Tibial nerve (tissue), 4 donors: ENCODE data around the gene ARAP1. TPM values are rescaled to one million over a fixed set of nuclear protein-coding genes. Genes with fewer than 3 reads are reported as not detected.

ENCODE experiments used
- DNase-seq, 2 donors: peaks; one replicate each; pipeline ENCODE4 v3.0.0-alpha.2; 2019; ENCODE audit warnings: low spot score in 2 of 2
- H3K27ac ChIP-seq, 4 donors: fragments of 200-600 bp; sonication (generic) in 3 of 4; one replicate each; pipeline ENCODE4 v1.5.1; 2017 to 2019; ENCODE audit warnings: mild to moderate bottlenecking in 1 of 4
- H3K27me3 ChIP-seq, 2 donors: fragments of 200-600 bp; sonication (generic) in 1 of 2; one replicate each; pipeline versions ENCODE4 v1.5.1 to v1.6.0; 2017 to 2019
- H3K36me3 ChIP-seq, 3 donors: fragments of 200-600 bp; sonication (generic); one replicate each; pipeline ENCODE4 v1.5.1; 2018 to 2019
- H3K4me1 ChIP-seq, 4 donors: fragments of 200-600 bp; sonication (generic) in 3 of 4; one replicate each; pipeline ENCODE4 v1.5.1; 2017 to 2019
- H3K4me3 ChIP-seq, 4 donors: fragments of 200-600 bp; sonication (generic) in 3 of 4; one replicate each; pipeline ENCODE4 v1.5.1; 2017 to 2019; ENCODE audit warnings: mild to moderate bottlenecking in 1 of 4, moderate library complexity in 1 of 4
- H3K9me3 ChIP-seq, 4 donors: fragments of 200-600 bp; sonication (generic) in 3 of 4; one replicate each; pipeline ENCODE4 v1.5.1; 2017 to 2019
- CTCF ChIP-seq, 5 experiments: fragments of 200-600 bp in 3 of 5; fragments of 450-650 bp in 2 of 5; sonication (generic) in 3 of 5; IDR thresholded peaks; one replicate each; pipeline ENCODE4 v1.5.1; 2016 to 2019; ENCODE audit warnings: antibody characterized with exemption in 5 of 5, mild to moderate bottlenecking in 3 of 5, moderate library complexity in 2 of 5
- EP300 ChIP-seq, 2 donors: sonication (generic); formaldehyde crosslinking; IDR thresholded peaks; one replicate each; pipeline ENCODE4 v1.6.1; 2017; ENCODE audit warnings: antibody characterized with exemption in 2 of 2, mild to moderate bottlenecking in 1 of 2
- POLR2A ChIP-seq, 2 donors: fragments of 450-650 bp; IDR thresholded peaks; one replicate each; pipeline ENCODE4 v1.6.1; 2017; ENCODE audit warnings: antibody characterized with exemption in 2 of 2, mild to moderate bottlenecking in 2 of 2, moderate library complexity in 2 of 2
- WGBS, 2 donors: methylation state at CpG; one replicate each; pipeline ENCODE4 v1.1.5; 2018; 5-methylcytosine and 5-hydroxymethylcytosine counted together
- total RNA-seq, 4 donors: library from RNA; depleted of rRNA; stranded (reverse); fragments of >200 nt; gene quantifications; one replicate each; pipeline ENCODE4 v1.1.0, GENCODE V29; 2016

The ARAP1 gene
- total RNA-seq, 4 donors from 2014 or later = 104 to 151 (median 149) TPM

DNA sequence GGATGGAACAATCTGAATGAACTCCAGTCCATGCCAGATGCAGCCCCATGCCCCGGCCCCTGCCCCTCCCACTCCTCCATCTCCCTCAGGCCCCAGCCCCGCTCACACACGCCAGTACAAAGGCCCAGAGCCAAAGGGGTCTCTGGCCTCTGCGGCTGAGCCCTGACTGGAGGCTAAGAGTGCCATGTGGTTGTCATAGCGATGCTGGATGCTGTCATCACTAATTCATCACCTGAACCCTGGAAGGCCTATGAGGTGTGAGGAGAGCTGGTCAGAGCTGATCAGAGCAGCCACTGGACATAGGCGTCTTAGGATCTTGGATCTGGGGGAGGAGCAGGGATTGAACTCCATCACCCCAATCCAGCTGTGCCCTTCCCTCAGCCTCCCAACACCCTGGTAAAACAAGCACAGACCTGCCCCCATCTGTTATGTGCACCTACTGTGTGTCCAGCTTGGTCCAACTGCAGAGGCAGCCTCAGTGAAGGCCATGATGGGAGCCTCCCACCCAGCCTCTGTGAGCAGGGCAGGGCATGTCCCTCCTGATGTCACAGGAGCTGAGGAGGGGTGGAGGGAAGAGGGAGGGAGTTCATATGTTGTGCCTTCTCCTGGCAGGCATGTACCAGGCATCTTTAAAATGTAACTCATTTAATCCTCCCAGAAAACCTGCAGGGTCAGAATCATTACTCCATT is 94.7 kb downstream of the ARAP1 start:
- H3K27me3 ChIP-seq = no peaks in the 10 kb centered on the region
- H3K36me3 ChIP-seq = no peaks in the 10 kb centered on the region
- no peaks in the 10 kb centered on the region for H3K9me3 ChIP-seq
- H3K27ac ChIP-seq = no peak overlapping the region
- DNase-seq = no peak
- H3K4me3 ChIP-seq = no peak overlapping the region
- H3K4me1 ChIP-seq = no peaks in the 10 kb centered on the region
- 58 to 59% methylated on average over 5 to 6 of the region's 6 CpGs for WGBS, 2 donors
- TF ChIP-seq EP300 (IDR thresholded peaks at IDR 0.05) (no peak), CTCF (IDR thresholded peaks at IDR 0.05) (no peak), POLR2A (IDR thresholded peaks at IDR 0.05) (no peak)

DNA sequence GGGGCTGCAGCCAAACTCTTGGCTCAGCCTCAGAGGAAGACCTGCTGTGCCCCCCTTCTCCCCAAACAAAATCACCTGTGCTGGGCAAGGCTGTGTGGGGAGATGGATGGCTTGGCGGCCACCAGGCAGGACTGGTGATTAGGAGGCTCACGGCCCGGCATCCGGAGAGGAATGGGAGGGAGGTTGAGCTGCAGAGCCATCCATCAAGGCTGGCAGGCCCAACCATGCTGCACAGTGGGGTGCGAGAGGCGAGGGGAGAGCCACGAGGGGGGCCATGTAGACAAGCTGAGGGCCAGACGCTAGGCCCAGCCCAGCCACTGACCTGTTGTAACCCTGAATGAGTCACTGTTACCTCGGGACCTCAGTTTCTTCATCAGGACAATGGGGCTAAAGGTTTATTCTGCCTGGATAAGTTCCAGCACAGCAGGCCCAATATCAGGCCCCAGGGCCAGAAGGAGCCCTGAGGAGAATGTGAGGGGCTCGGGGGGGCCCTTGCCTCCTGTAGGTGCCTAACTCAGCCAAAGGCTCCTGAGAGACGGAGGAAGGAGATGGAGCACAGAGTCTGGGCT is 96.2 kb downstream of the ARAP1 start:
- H3K27me3 ChIP-seq = no peaks in the 10 kb centered on the region
- no peaks in the 10 kb centered on the region for H3K36me3 ChIP-seq
- no peaks in the 10 kb centered on the region for H3K4me1 ChIP-seq
- DNase-seq = no peak
- no peaks in the 10 kb centered on the region for H3K9me3 ChIP-seq
- H3K27ac ChIP-seq = no peak overlapping the region
- TF ChIP-seq EP300 (IDR thresholded peaks at IDR 0.05) (no peak), CTCF (IDR thresholded peaks at IDR 0.05) (no peak), POLR2A (IDR thresholded peaks at IDR 0.05) (no peak)
- no peak overlapping the region for H3K4me3 ChIP-seq
- 65 to 70% methylated on average over 6 to 11 of the region's 11 CpGs for WGBS, 2 donors

DNA sequence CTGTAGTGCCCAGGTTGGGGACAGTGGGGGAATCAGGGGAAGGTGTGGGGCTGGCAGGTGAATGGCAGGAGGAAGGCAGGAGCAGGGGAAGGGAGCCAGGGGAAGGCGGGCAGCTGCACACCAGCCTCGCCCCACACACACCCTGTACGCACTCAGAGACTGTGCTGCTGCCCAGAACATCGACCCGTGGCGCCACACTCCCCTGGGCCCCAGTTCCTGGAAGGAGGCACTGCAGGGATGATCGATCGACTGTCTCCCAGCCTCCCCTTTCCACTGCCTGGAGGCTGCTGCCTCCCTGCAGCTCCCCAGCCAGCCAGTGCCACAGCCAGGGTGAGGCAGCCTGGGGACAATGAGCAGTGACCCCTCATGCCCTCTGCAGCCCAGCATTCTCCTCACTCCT is 97.2 kb downstream of the ARAP1 start:
- no peak for DNase-seq
- Histone ChIP-seq H3K4me3 (no peak overlapping the region), H3K9me3 (no peaks in the 10 kb centered on the region), H3K27me3 (no peaks in the 10 kb centered on the region), H3K27ac (no peak overlapping the region), H3K4me1 (no peaks in the 10 kb centered on the region), H3K36me3 (no peaks in the 10 kb centered on the region)
- whole genome bisulfite sequencing, 2 donors = 75 to 82% methylated on average over 7 to 8 of the region's 8 CpGs
- TF ChIP-seq EP300 (IDR thresholded peaks at IDR 0.05) = no peak
- no peak for TF ChIP-seq CTCF (IDR thresholded peaks at IDR 0.05)
- no peak for TF ChIP-seq POLR2A (IDR thresholded peaks at IDR 0.05)

GRCh38 chr11:72653649-72654048 is 98.6 kb downstream of the ARAP1 start:
- no peak overlapping the region for H3K4me3 ChIP-seq
- no peak for TF ChIP-seq CTCF (IDR thresholded peaks at IDR 0.05)
- TF ChIP-seq POLR2A (IDR thresholded peaks at IDR 0.05) = no peak
- TF ChIP-seq EP300 (IDR thresholded peaks at IDR 0.05) = no peak
- no peak for DNase-seq
- WGBS, 2 donors = 71 to 72% methylated on average over 3 of the region's 3 CpGs
- H3K4me1 ChIP-seq = no peaks in the 10 kb centered on the region
- no peak overlapping the region for H3K27ac ChIP-seq
- no peaks in the 10 kb centered on the region for H3K36me3 ChIP-seq
- H3K27me3 ChIP-seq = no peaks in the 10 kb centered on the region
- no peaks in the 10 kb centered on the region for H3K9me3 ChIP-seq

GRCh38 chr11:72652873-72653630 is 99.2 kb downstream of the ARAP1 start:
- TF ChIP-seq EP300 (IDR thresholded peaks at IDR 0.05) (no peak), CTCF (IDR thresholded peaks at IDR 0.05) (no peak), POLR2A (IDR thresholded peaks at IDR 0.05) (no peak)
- Histone ChIP-seq H3K4me3 (no peak overlapping the region), H3K4me1 (no peaks in the 10 kb centered on the region), H3K27ac (no peak overlapping the region), H3K27me3 (no peaks in the 10 kb centered on the region), H3K9me3 (no peaks in the 10 kb centered on the region), H3K36me3 (no peaks in the 10 kb centered on the region)
- WGBS, 2 donors = 54 to 58% methylated on average over 11 to 13 of the region's 13 CpGs
- no peak for DNase-seq
